Hepatocyte (in vitro differentiated cells): ENCODE results near the gene SLC10A3.

Experiments
- CTCF ChIP-seq: fragments of 200-600 bp; sonication (generic); IDR thresholded peaks from 2 replicates; pipeline ENCODE4 v1.5.1; 2016; ENCODE audit warnings: antibody characterized with exemption, mild to moderate bottlenecking; ENCODE audit not compliant: poor library complexity
- EZH2 ChIP-seq: fragments of 200-600 bp; sonication (generic); IDR thresholded peaks from 2 replicates; pipeline ENCODE4 v1.6.1; 2016; ENCODE audit warnings: antibody characterized with exemption, mild to moderate bottlenecking, borderline replicate concordance

DNA sequence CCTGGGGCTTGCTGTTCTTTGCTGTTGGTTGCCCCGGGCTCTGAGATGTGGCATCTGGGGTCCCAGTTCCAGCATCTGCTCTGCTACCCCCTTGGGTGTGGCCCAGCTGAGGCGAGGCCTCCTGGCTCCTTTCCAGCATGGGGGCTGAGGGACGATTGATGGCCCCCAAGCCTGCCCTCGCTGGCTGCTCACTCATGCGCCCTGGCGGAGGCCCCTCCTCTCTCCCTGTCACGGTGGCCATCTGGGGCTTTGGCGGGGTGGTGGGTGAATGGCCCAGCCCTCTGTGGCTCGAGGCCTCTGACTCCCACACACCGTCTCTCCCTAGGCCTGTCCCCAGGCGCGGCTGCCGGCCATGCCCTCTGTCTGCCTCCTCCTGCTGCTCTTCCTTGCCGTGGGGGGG lies 30.6 kb downstream of the SLC10A3 start:
- TF ChIP-seq CTCF (no peak), EZH2 (no peak)
